Measurements from ENCODE around the gene TADA1.

- TF ChIP-seq EZH2phosphoT487 (IDR thresholded peaks at IDR 0.05; ENCODE audit: borderline replicate concordance, low read length) (no peak), CTCF (conservative IDR thresholded peaks at IDR 0.05; ENCODE audit: low read depth, low read length) (no peak)
Measured at GRCh38 chr1:166875734-166876539, at the start of gene TADA1.
